Measurements from ENCODE around the gene CTNND2. TPM values are rescaled to one million over a fixed set of nuclear protein-coding genes. Genes with fewer than 3 reads are reported as not detected.
A peak's percentile ranks its signal among the peaks of the same experiment; 100 is the strongest.

The CTNND2 gene
- polyA plus RNA-seq, 1 donor from 2014 or later, result not detected

- Mint-ChIP-seq H3K4me3 (no peak overlapping the region), H3K27me3 (peaks cover 3% of the 10 kb centered on the region), H3K36me3 (no peaks in the 10 kb centered on the region), H3K27ac (no peak overlapping the region), H3K4me1 (no peaks in the 10 kb centered on the region), H3K9me3 (no peaks in the 10 kb centered on the region)
These were observed 630.9 kb downstream of the CTNND2 start for GRCh38 chr5:11273180-11273903.

DNA sequence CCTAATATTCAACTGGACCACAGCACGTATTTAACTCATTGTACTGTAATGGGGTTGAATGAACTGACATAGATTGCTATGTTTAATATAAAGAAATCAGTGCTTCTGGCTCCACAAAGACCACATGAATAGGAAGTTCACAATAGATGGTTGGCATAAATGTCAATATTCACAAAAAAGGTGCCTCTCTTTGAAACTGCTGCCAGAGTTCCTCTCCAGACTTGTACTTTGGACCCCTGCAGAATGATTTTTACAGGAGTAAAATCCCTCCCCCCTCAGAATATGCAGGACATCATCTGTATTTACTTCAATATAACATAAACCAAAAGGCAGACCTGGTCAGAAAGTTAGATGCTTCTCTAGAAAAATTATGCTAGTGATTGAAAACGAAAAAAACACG is 634.7 kb downstream of the CTNND2 start:
- Mint-ChIP-seq H3K4me3 (no peak overlapping the region), H3K27me3 (peaks cover 3% of the 10 kb centered on the region), H3K27ac (no peak overlapping the region), H3K9me3 (no peaks in the 10 kb centered on the region), H3K36me3 (no peaks in the 10 kb centered on the region), H3K4me1 (no peaks in the 10 kb centered on the region)

- H3K27ac Mint-ChIP-seq, result no peak overlapping the region
- no peaks in the 10 kb centered on the region for H3K4me1 Mint-ChIP-seq
- no peaks in the 10 kb centered on the region for H3K9me3 Mint-ChIP-seq
- H3K36me3 Mint-ChIP-seq, result no peaks in the 10 kb centered on the region
- peaks cover 3% of the 10 kb centered on the region for H3K27me3 Mint-ChIP-seq
- H3K4me3 Mint-ChIP-seq, result no peak overlapping the region
These were observed 635.4 kb downstream of the CTNND2 start for GRCh38 chr5:11268891-11269290.

- Mint-ChIP-seq H3K4me1 (no peaks in the 10 kb centered on the region), H3K9me3 (no peaks in the 10 kb centered on the region), H3K36me3 (no peaks in the 10 kb centered on the region), H3K27me3 (peaks cover 3% of the 10 kb centered on the region), H3K4me3 (no peak overlapping the region), H3K27ac (no peak overlapping the region)
These were observed 637.9 kb downstream of the CTNND2 start for GRCh38 chr5:11266331-11266730.

GRCh38 chr5:11261241-11261640 is 643.0 kb downstream of the CTNND2 start:
- Mint-ChIP-seq H3K4me3 (no peak overlapping the region), H3K36me3 (no peaks in the 10 kb centered on the region), H3K4me1 (peaks cover 0 to 1% (median 0%) of the 10 kb centered on the region in 3 donors), H3K27me3 (no peaks in the 10 kb centered on the region), H3K27ac (no peak overlapping the region), H3K9me3 (peaks cover 0 to 2% (median 0%) of the 10 kb centered on the region in 3 donors)

DNA sequence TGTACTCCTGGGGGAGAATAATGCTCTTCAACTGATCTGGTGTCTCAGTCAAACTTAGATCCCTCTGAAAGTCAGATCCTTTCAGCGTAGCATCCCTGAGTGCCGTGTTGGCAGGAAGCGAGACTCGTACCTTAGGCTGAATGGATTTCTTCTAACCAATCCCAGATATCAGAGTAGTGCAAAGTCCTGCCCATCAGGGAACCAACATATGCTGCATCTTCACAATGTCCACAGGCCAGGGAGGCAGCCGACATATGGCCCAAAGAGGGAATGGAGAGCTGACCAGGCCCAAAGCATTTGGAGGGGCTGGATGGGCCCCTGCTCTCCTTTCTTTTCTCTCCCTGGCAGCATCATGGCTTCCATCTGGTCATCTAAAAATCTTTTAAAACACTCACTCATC is 646.2 kb downstream of the CTNND2 start:
- H3K36me3 Mint-ChIP-seq, result no peaks in the 10 kb centered on the region
- no peaks in the 10 kb centered on the region for H3K27me3 Mint-ChIP-seq
- peaks cover 0 to 2% (median 0%) of the 10 kb centered on the region in 3 donors for H3K9me3 Mint-ChIP-seq

GRCh38 chr5:11252523-11252922 is 651.7 kb downstream of the CTNND2 start:
- no peak overlapping the region for H3K4me3 Mint-ChIP-seq
- H3K27ac Mint-ChIP-seq, result peak overlapping the region in 1 of 3 donors; percentile 54
- no peaks in the 10 kb centered on the region for H3K4me1 Mint-ChIP-seq
- H3K36me3 Mint-ChIP-seq, result no peaks in the 10 kb centered on the region
- no peaks in the 10 kb centered on the region for H3K9me3 Mint-ChIP-seq
- H3K27me3 Mint-ChIP-seq, result no peaks in the 10 kb centered on the region

More for the DNA sequence above, 646.2 kb downstream of the CTNND2 start:
- no peak overlapping the region for H3K4me3 Mint-ChIP-seq
- peaks cover 0 to 1% (median 0%) of the 10 kb centered on the region in 3 donors for H3K4me1 Mint-ChIP-seq
- no peak overlapping the region for H3K27ac Mint-ChIP-seq

DNA sequence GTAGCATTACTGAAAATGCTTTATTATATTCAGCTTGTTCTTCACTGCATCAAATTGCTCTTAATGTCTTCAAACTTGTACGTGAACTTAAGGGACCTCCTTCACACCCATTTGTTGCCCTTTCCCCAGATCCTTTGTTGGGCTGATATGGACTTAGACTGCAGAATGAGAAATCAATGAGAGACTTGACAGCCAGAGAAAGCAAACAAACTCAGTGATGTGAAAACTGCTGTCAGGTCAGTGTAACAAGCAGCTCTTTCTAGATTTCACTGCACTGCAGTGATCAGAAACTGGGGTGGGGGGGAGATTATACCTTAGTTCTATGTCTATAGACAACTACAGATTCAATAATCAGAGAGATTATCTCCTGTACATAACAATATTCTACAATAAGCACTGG is 652.2 kb downstream of the CTNND2 start:
- no peaks in the 10 kb centered on the region for H3K9me3 Mint-ChIP-seq

DNA sequence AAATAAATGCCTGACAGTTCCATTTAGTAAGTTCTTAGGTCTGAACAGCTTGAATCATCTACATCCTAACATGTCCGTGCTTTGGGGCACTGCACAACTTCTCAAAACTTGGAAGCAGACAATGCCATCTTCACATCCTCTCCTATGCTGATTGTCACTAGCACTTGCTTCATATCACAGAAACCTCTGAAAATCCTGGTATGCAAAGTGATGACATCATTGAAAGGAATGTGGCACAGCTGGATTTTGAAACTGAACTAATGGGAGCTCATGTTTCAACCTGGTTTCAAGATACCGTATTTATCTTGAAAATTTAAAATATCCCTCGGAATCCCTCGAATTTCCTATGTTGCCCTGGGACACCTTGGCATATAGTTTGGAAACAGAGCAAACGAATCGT is 653.0 kb downstream of the CTNND2 start:
- H3K36me3 Mint-ChIP-seq, result no peaks in the 10 kb centered on the region
- no peak overlapping the region for H3K27ac Mint-ChIP-seq
- H3K9me3 Mint-ChIP-seq, result no peaks in the 10 kb centered on the region
- no peaks in the 10 kb centered on the region for H3K27me3 Mint-ChIP-seq
- no peaks in the 10 kb centered on the region for H3K4me1 Mint-ChIP-seq
- H3K4me3 Mint-ChIP-seq, result no peak overlapping the region

More for the DNA sequence above, 652.2 kb downstream of the CTNND2 start:
- Mint-ChIP-seq H3K27me3 (no peaks in the 10 kb centered on the region), H3K4me3 (no peak overlapping the region), H3K4me1 (no peaks in the 10 kb centered on the region), H3K36me3 (no peaks in the 10 kb centered on the region), H3K27ac (no peak overlapping the region)

DNA sequence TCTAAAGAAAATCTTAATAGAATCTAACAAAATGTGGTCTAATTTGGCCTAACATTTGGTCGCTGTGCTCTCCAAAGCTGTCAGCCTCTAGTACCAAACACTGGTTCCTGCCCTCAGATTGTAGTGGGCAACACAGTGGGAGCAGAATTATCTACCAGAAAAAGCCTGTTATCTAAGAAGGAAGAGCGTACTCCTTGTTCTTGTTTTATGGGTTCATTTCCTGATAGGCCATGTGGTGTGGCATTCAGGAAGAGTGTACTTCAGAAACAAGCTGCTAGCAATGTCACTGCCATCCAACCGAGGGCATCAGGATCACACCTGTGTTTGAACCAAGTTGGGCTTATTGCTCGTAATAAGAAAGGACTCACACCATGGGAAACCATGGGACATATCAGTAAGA is 655.3 kb downstream of the CTNND2 start:
- Mint-ChIP-seq H3K9me3 (no peaks in the 10 kb centered on the region), H3K27ac (no peak overlapping the region), H3K27me3 (no peaks in the 10 kb centered on the region), H3K4me3 (no peak overlapping the region), H3K4me1 (no peaks in the 10 kb centered on the region), H3K36me3 (no peaks in the 10 kb centered on the region)

DNA sequence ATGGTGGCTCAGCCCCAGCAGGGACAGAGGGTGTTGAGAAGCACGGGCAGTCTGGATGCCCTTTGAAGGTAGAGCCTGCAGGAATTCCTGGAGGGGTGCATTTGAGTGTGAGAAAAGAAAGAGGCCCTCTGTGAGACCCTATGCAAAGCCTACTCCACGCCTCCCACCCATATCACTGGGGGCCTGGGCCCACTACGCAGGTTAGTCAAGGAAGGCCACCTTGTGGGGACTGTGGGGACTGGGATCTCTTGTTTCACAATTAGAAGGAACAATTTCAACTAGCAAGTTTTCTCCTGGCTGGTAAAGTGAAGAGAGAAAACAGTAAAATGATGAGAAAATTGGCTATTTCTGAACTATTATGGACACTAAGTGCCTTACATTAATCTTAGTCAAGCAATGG is 657.0 kb downstream of the CTNND2 start:
- Mint-ChIP-seq H3K36me3 (no peaks in the 10 kb centered on the region), H3K9me3 (no peaks in the 10 kb centered on the region), H3K4me1 (peaks cover 0 to 1% (median 0%) of the 10 kb centered on the region in 3 donors), H3K27ac (no peak overlapping the region), H3K27me3 (no peaks in the 10 kb centered on the region), H3K4me3 (no peak overlapping the region)

GRCh38 chr5:11240293-11241190 is 663.7 kb downstream of the CTNND2 start:
- Mint-ChIP-seq H3K27ac (peak overlapping the region in 1 of 3 donors; percentile 67), H3K27me3 (peaks cover 2% of the 10 kb centered on the region), H3K9me3 (peaks cover 0 to 2% (median 0%) of the 10 kb centered on the region in 3 donors), H3K4me1 (peaks cover 0 to 3% (median 0%) of the 10 kb centered on the region in 3 donors), H3K36me3 (no peaks in the 10 kb centered on the region), H3K4me3 (no peak overlapping the region)

GRCh38 chr5:11239261-11240015 is 664.8 kb downstream of the CTNND2 start:
- Mint-ChIP-seq H3K9me3 (peaks cover 0 to 2% (median 0%) of the 10 kb centered on the region in 3 donors), H3K4me3 (no peak overlapping the region), H3K27ac (peak overlapping the region in 1 of 3 donors; percentile 67), H3K4me1 (peaks cover 5 to 7% (median 6%) of the 10 kb centered on the region in 3 donors), H3K36me3 (no peaks in the 10 kb centered on the region), H3K27me3 (peaks cover 2% of the 10 kb centered on the region)

GRCh38 chr5:11234501-11234911 is 669.7 kb downstream of the CTNND2 start:
- Mint-ChIP-seq H3K4me3 (no peak overlapping the region), H3K27ac (no peak overlapping the region), H3K27me3 (peaks cover 4% of the 10 kb centered on the region), H3K36me3 (peaks cover 3% of the 10 kb centered on the region), H3K9me3 (peaks cover 0 to 16% (median 0%) of the 10 kb centered on the region in 3 donors), H3K4me1 (peaks cover 7 to 10% (median 7%) of the 10 kb centered on the region in 3 donors)

DNA sequence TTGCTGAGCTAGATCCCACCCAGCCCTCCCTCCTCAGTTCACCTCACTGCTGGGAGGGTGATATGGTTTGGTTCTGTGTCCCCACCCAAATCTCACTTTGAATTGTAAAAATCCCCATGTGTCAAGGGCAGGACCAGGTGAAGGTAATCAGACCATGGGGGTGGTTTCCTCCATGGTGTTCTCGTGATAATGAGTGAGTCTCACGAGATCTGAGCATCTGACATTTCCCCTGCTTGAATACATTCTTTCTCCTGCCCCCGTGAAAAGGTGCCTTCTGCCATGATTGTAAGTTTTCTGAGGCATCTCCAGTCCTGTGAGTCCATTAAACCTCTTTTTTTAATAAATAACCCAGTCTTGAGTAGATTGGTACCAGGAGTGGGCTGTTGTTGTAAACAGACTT is 673.4 kb downstream of the CTNND2 start:
- Mint-ChIP-seq H3K27me3 (peaks cover 3% of the 10 kb centered on the region), H3K27ac (no peak overlapping the region), H3K9me3 (peaks cover 0 to 16% (median 2%) of the 10 kb centered on the region in 3 donors), H3K4me1 (peaks cover 5 to 10% (median 7%) of the 10 kb centered on the region in 3 donors), H3K4me3 (no peak overlapping the region), H3K36me3 (peaks cover 3% of the 10 kb centered on the region)
